ENCODE measurements around the gene SEMA4C. TPM values are rescaled to one million over a fixed set of nuclear protein-coding genes. Genes with fewer than 3 reads are reported as not detected.
A peak's percentile ranks its signal among the peaks of the same experiment; 100 is the strongest.

Gene SEMA4C
- total RNA-seq, 1 donor from 2014 or later, result 24.3 TPM

DNA sequence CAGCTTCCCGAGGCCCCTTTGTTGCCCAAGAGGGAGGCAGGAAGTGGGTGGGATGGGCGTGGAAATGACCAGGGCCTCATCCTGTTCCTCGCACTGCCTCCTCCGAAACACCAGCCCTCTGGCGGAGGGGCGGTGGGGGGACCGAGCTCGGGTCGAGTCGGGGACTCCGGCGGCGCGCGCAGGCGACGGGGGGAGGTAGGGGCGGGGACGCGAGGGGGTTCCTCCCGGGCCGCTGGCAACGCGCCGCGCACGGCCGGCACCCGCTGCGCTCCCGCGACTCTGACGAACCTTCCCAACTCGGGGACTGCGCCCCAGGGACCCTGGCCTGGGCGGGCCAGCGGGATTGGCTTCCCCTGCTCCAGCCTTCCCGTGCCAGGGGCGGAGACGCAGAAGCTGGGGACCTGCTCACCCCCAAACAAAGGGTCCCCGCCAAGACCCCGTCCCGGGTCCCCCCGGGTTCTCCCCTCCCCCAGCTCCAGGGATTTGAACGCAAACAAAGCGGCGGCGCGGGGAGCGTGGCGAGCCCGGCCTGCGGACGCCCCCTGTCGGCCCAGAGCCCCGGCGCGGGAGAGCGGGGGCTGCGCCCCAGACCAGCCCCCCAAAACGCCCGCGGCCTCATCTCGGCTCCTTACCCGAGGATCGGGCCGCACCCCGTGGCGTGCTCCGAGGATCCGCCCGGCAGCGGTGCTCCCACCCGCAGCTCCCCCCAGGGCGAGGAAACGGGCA, 1.2 kb downstream of the SEMA4C start:
- peaks cover 63% of the 10 kb centered on the region for H3K4me1 ChIP-seq
- peaks cover 38% of the 10 kb centered on the region for H3K36me3 ChIP-seq
- DNase-seq (peak; percentile 89), ATAC-seq (peak; percentile 75 to 79)
- H3K27ac ChIP-seq, result peak overlapping the region; percentile 96
- intact Hi-C loops (cut with DNase I), result no loop called here
- no peaks in the 10 kb centered on the region for H3K9me3 ChIP-seq
- peak overlapping the region; percentile 97 for H3K4me3 ChIP-seq
- no peaks in the 10 kb centered on the region for H3K27me3 ChIP-seq (ENCODE audit: low read depth)
- TF ChIP-seq, protein P1, sequence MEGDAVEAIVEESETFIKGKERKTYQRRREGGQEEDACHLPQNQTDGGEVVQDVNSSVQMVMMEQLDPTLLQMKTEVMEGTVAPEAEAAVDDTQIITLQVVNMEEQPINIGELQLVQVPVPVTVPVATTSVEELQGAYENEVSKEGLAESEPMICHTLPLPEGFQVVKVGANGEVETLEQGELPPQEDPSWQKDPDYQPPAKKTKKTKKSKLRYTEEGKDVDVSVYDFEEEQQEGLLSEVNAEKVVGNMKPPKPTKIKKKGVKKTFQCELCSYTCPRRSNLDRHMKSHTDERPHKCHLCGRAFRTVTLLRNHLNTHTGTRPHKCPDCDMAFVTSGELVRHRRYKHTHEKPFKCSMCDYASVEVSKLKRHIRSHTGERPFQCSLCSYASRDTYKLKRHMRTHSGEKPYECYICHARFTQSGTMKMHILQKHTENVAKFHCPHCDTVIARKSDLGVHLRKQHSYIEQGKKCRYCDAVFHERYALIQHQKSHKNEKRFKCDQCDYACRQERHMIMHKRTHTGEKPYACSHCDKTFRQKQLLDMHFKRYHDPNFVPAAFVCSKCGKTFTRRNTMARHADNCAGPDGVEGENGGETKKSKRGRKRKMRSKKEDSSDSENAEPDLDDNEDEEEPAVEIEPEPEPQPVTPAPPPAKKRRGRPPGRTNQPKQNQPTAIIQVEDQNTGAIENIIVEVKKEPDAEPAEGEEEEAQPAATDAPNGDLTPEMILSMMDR (IDR thresholded peaks at IDR 0.05), result peak; percentile 68

DNA sequence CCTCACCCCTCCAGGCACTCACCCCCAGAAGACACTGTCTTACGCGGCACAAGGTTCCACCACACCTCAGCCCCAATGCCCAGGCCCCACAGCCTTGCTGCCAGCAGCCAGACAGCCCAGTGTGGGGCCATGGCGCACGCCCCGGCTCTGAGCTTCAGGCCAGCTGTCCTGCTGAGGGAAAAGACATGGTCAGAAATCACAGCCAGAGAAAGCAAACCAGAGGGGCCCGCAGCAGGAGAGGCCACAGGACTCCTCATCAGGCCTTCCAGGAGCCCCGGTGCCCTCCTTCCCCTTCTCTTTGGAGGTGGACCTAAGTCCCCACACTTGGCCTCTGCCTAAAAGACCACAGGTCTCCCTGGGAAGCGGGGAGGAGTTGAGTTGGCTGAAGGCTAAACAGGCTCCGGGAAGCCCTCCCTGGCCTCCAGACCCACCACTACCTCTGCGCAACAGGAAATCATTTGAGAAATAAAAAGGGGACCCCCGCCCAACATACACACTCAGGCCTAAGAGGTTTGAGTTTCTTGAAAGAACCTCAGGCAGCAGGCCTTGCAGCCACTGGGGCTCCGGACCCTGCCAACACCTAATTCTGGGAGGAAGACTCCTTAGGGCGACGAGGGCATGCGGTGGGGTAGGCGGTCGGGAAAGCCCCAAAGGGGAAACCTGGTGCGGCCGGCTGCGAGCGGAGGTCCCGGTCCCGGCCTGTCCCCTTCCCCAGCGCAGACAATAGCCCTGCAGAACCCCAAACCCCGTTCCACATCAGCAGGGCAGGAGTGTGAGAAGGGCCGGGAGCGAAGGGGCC, 1.9 kb downstream of the SEMA4C start:
- Histone ChIP-seq H3K27ac (peak overlapping the region; percentile 96), H3K36me3 (peaks cover 46% of the 10 kb centered on the region), H3K4me3 (peak overlapping the region; percentile 97), H3K4me1 (peaks cover 55% of the 10 kb centered on the region), H3K27me3 (ENCODE audit: low read depth) (no peaks in the 10 kb centered on the region), H3K9me3 (no peaks in the 10 kb centered on the region)
- intact Hi-C loops (cut with DNase I), result no loop called here
- TF ChIP-seq, protein P1 (IDR thresholded peaks at IDR 0.05), result no peak
- no peak for DNase-seq
- ATAC-seq, result no peak

DNA sequence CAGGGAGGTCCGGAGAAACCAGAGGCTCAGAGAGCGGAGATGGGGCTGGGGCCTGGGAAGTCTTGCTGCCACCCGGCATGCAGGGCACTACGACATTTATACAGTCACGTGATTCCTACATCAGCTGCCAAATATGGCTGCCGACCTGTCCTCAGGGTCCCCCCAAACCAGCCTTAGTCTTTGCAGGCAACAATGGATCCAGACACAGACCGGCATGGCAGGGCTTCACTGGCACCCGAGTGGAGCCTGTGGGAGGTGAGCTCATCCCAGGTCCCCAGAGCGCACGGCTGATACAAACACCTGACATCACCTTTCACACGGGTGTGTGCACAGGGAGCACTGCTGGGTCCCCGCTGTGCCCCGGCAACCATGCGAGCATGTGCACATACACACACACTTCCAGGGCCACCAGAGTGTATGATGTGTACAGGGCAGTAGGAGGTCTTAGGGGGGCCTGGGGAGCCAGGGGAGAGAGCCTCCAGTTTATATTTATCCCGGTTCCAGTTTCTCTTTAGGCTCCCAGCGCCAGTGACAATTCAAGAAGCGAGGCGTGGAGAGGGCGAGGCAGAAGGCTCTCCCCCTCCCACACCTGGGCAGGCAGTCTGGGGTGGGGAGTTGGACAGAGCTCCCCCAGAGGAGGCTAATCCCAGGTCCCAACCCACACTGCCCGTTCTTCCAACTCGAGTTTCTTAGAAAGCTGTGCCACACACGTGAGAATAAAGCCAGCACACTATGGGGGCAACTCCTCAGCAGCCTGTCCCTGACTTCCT, 2.7 kb downstream of the SEMA4C start:
- intact Hi-C loops (cut with DNase I), result no loop called here
- DNase-seq (no peak), ATAC-seq (no peak)
- TF ChIP-seq, protein P1 (IDR thresholded peaks at IDR 0.05), result no peak
- no peaks in the 10 kb centered on the region for H3K9me3 ChIP-seq
- H3K36me3 ChIP-seq, result peaks cover 53% of the 10 kb centered on the region
- peak overlapping the region; percentile 97 for H3K4me3 ChIP-seq
- H3K27ac ChIP-seq, result peak overlapping the region; percentile 96
- H3K27me3 ChIP-seq (ENCODE audit: low read depth), result no peaks in the 10 kb centered on the region
- peaks cover 48% of the 10 kb centered on the region for H3K4me1 ChIP-seq

DNA sequence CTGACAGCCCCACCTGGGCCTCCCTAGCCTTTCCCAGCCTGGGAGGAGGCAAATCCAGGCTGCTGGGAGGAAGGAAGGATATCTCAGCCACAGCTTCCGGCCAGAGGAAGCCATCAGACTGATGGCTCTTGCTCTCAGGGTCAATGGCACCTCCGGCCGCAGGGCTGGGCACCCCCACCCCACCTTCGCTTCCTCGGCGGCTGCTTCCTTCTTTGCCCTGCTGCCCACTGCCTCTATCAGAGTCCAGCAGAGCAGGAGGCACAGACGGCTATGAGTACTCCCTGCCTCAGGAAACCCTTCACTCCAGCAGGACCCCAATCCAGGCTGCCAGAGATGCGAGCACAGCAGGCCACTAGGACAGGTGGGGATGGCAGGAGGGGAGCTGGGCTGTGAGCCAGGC, 3.3 kb downstream of the SEMA4C start:
- peaks cover 48% of the 10 kb centered on the region for H3K4me1 ChIP-seq
- intact Hi-C loops (cut with DNase I), result no loop called here

DNA sequence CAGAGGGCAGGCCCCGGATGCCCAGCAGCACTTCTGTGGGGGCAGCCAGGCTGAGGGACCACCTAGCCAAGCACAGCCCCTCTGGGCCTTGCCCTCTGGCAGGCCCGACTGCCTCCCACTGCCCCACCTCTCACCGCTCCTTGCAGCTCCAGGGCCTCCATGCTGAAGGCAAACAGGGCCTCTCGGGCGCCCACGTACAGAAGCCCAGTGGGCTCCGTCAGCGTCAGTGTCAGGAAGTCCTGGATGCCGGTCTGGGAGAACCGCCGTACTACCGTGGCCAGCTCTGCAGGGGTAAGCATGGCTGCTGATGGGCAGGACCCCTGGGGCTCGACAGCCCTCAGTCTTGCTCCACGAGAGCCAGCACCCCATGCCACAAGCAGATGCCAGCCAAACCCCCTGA, 3.7 kb downstream of the SEMA4C start:
- DNase-seq (no peak), ATAC-seq (no peak)
- Histone ChIP-seq H3K4me3 (no peak overlapping the region), H3K36me3 (peaks cover 64% of the 10 kb centered on the region), H3K9me3 (no peaks in the 10 kb centered on the region), H3K4me1 (peaks cover 46% of the 10 kb centered on the region), H3K27me3 (ENCODE audit: low read depth) (no peaks in the 10 kb centered on the region), H3K27ac (peak overlapping the region; percentile 96)
- TF ChIP-seq, protein P1 (IDR thresholded peaks at IDR 0.05), result no peak
- intact Hi-C loops (cut with DNase I), result no loop called here

More for the DNA sequence above, 3.3 kb downstream of the SEMA4C start:
- peaks cover 59% of the 10 kb centered on the region for H3K36me3 ChIP-seq
- H3K27me3 ChIP-seq (ENCODE audit: low read depth), result no peaks in the 10 kb centered on the region
- no peak for DNase-seq
- peak overlapping the region; percentile 97 for H3K4me3 ChIP-seq
- H3K9me3 ChIP-seq, result no peaks in the 10 kb centered on the region
- H3K27ac ChIP-seq, result peak overlapping the region; percentile 96
- no peak for ATAC-seq
- TF ChIP-seq, protein P1 (IDR thresholded peaks at IDR 0.05), result no peak
